AG04449 (cell line): Measurements from ENCODE around the gene TEX22.

Experiments
- CTCF ChIA-PET: fragments of 350-600 bp; formaldehyde crosslinking; extraction: SDS; loops from one replicate; lab custom pipeline; 2021; ENCODE audit warnings: antibody characterized with exemption; lab: Yijun Ruan, JAX
- POLR2A ChIA-PET: fragments of 400-600, 350-600 bp; formaldehyde crosslinking; extraction: SDS; loops from one replicate; lab custom pipeline; 2020; ENCODE audit warnings: antibody characterized with exemption, inconsistent platforms; lab: Yijun Ruan, JAX
- DNase-seq: peaks from one replicate; pipeline ENCODE4 v3.0.0-alpha.2; 2010; ENCODE audit warnings: low read depth, low spot score
- H3K4me3 ChIP-seq: 2 replicates; pipeline ENCODE4 v1.5.1; 2011; ENCODE audit warnings: low read depth, mild to moderate bottlenecking, control low read depth, low read length
- TF ChIP-seq, protein P1 (sequence below): IDR thresholded peaks from one replicate; pipeline ENCODE4 v1.5.1; 2011; ENCODE audit warnings: mild to moderate bottlenecking, moderate library complexity, low read length, control low read depth, inconsistent platforms; ENCODE audit not compliant: insufficient read depth; ENCODE audit errors: missing control alignments

Gene TEX22

DNA sequence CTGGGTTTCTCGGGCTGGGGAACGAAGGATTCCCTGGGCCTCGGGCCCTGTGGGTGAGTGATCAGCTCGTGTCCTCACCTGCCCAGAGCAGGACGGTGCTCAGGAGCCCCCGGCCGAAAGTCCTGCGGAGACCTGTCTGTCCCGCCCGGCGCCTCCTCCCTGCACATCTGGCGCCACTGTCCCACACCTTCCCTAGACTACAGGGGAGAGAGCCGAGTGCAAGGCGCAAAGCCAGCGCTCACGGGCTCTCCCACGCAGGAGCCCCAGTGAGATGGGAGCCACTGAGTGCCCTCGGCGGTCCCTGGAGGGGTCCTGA is 13.1 kb upstream of the TEX22 start:
- ChIA-PET CTCF (interaction anchor here (1.0 to 1.3 kb wide), 2 partner anchors 12 to 96 kb away, joined by 3 to 5 read pairs; no protein-coding TSS in a partner anchor), POLR2A (no interaction called here)
- DNase-seq = no peak
- H3K4me3 ChIP-seq = no peak overlapping the region
- TF ChIP-seq, protein P1, sequence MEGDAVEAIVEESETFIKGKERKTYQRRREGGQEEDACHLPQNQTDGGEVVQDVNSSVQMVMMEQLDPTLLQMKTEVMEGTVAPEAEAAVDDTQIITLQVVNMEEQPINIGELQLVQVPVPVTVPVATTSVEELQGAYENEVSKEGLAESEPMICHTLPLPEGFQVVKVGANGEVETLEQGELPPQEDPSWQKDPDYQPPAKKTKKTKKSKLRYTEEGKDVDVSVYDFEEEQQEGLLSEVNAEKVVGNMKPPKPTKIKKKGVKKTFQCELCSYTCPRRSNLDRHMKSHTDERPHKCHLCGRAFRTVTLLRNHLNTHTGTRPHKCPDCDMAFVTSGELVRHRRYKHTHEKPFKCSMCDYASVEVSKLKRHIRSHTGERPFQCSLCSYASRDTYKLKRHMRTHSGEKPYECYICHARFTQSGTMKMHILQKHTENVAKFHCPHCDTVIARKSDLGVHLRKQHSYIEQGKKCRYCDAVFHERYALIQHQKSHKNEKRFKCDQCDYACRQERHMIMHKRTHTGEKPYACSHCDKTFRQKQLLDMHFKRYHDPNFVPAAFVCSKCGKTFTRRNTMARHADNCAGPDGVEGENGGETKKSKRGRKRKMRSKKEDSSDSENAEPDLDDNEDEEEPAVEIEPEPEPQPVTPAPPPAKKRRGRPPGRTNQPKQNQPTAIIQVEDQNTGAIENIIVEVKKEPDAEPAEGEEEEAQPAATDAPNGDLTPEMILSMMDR = no peak

DNA sequence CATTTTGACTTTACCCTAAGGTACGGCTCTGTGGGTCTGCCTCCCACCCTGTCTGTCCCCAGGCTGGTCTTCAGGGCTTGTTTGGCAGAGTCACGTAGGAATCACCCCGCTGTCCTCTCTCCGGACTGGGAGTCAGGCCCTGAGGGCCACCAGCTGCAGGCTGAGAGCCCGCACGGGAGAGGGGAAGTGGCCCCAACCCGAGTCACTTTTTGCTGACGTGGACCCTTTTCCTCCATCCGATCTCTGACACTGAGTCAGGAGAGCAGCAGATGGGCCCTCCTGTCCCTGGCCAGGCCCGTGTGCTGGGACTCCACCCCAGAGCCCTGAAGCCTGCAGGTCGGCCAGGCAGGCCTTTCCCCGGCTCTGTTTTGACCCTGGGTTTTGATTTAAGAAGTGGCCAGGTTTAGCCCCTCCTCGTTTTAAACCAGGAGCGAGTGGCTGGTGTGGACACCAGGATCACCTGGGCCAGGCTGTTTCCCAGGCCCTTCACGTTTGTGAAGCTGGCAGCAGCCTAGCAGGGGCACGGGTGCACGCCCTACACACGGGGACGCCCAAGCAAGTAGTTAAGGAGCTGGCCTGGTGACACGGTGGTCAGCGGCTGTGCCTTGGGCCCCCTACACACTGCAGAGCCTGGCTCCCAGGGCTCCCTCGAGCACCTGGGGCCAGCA is 12.5 kb upstream of the TEX22 start:
- no peak for DNase-seq
- TF ChIP-seq, protein P1 = no peak
- ChIA-PET POLR2A (no interaction called here), CTCF (interaction anchor here (1.0 to 1.4 kb wide), 3 partner anchors 11 to 95 kb away, joined by 3 to 5 read pairs (median 3); no protein-coding TSS in a partner anchor)
- no peak overlapping the region for H3K4me3 ChIP-seq

DNA sequence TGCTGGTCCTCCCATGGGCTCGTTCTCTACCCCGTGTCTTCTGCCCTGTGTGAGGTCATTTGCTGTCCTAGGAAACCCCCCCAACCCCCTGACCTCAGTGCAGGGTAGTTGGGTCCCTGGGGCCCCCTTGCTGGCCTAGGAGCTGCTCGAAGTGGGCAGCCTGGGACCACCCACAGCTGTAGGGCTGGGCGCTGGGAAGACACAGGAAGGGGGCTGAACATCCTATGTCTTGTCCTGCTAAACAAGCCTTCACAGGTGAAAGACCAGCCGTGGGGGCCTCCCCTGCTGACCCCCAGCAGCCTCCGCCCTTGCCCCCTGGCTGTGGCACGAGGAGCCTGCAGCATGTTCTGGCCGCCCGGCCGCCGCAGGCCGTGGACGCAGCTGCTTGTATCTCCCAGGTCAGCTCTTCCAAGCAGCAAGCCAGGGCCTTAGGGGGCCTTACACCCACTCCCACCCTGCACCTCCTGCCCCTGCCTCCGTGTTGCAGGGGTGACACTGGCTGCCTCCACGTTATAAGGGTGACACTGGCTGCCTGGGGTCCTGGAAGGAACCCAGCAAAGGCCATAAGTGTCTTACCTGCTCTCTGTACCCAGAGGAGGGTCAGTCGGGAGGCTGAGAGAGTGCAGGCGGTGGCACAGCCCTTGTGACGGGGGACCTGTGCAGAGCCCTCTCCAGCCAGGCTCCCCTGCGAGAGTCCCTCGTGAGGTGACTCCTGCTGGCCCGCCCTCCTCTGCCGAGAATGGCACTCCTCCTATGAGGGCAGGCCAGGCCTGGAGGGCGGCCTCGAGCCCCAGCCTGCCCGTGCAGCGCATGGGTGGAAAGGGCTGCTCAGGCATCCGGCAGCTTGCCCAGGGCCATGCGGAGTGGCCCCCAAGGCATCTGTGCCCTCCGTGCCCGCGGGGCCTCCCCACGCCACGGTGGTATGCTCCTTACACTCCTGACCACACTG is 11.5 kb upstream of the TEX22 start:
- ChIA-PET CTCF (interaction anchor here (1.4 kb wide), 1 partner anchor 10 kb away, joined by 3 read pairs; no protein-coding TSS in a partner anchor), POLR2A (no interaction called here)
- H3K4me3 ChIP-seq = no peak overlapping the region
- TF ChIP-seq, protein P1 = no peak
- no peak for DNase-seq

DNA sequence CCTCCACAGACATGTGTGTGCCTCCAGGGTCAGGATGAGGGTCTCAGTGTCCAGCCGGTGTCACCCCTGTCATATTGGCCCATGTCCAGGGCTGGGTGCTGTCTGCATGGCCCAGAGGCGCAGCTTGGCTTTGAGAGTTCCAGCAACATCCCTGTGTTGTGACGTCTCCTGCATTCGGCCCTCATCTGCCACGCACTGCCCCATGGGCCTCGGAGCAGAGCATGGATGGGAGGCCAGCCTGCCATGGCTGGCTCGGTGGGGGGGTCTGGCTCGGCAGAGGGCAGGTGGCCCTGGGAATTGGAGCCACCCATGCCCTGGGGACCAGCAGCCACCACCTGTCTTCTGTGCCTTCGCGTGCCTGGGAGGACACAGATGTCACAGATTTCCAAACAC is 10.8 kb upstream of the TEX22 start:
- ChIA-PET POLR2A (no interaction called here), CTCF (no interaction called here)
- no peak overlapping the region for H3K4me3 ChIP-seq
- no peak for DNase-seq
- TF ChIP-seq, protein P1 = no peak

DNA sequence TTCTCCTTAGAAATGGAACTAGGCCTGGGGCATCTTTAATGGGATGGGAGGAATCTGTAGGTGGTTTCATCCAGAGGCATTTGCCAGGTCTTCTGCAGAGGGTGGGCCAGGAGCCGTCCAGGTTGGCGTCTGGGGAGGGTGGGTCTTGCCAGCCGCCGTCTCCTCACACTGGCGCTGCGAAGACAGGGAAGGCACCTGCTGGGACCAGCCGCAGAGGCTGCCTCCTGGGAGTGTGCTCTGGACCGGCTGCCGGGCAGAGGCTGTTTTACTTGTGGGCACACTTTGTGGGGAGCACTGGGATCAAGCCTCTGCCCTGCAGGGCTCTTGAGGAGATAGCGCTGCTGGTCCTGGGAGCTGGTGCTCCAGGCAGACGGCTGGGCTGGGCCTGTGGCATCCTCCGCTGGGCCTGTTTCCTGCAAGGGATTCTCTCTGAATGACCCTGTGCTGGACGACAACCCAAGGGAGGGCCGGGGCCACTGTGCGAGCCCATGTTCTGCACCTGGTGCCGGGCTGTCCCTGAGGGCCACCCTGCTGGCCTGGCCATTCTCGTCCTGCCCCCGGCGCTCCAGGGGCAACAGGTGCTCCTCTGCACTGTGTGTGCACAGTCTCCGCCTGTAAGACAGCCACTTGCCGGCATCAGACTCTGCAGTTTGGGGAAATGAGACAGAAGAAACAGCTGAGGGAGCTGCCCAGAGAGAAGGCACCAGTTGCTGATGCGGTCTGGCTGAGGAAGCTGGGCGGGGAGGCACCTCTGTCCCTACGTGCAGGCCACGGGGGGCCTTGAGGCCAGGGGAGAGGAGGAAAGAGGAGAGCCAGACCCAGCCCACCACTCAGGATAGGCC is 10.0 kb upstream of the TEX22 start:
- TF ChIP-seq, protein P1 = no peak
- DNase-seq = no peak
- POLR2A ChIA-PET = no interaction called here
- no peak overlapping the region for H3K4me3 ChIP-seq
- CTCF ChIA-PET = interaction anchor here (0.9 to 1.2 kb wide), 2 partner anchors 11 to 18 kb away, joined by 3 to 6 read pairs; no protein-coding TSS in a partner anchor
